Transverse colon (tissue), 4 donors: ENCODE results near the gene CSNK1D.

Experiments used
- POLR2A ChIP-seq: fragments of 450-650 bp; IDR thresholded peaks from one replicate; pipeline ENCODE4 v1.6.1; 2016; ENCODE audit warnings: antibody characterized with exemption, mild to moderate bottlenecking, moderate library complexity
- POLR2AphosphoS5 ChIP-seq, 3 donors: sonication (generic); formaldehyde crosslinking; IDR thresholded peaks; one replicate each; pipeline ENCODE4 v1.6.1; 2016; ENCODE audit warnings: antibody characterized with exemption in 3 of 3
- TF ChIP-seq, protein P1 (sequence below), 5 experiments: fragments of 200-600 bp in 3 of 5; fragments of 450-650 bp in 2 of 5; sonication (generic) in 3 of 5; IDR thresholded peaks; 1 replicate in 2 of 5; 2 replicates in 3 of 5; pipeline ENCODE4 v1.5.1; 2016 to 2017; ENCODE audit warnings: antibody characterized with exemption in 5 of 5, inconsistent platforms in 3 of 5, mild to moderate bottlenecking in 2 of 5, moderate library complexity in 1 of 5

DNA sequence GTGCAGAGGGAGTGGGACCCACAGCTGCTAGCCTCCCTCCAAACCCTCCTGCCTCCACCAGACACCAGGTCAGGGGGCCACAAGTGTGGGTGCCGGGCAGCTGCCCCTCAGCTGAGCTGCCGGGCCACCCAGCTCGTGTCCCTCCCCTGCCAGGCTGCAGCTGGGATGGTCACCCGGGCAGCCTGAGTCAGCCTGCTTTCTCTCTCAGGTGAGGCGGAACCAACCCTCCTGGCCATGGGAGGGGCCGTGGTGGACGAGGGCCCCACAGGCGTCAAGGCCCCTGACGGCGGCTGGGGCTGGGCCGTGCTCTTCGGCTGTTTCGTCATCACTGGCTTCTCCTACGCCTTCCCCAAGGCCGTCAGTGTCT, 37.7 kb downstream of the CSNK1D start:
- TF ChIP-seq, protein P1, sequence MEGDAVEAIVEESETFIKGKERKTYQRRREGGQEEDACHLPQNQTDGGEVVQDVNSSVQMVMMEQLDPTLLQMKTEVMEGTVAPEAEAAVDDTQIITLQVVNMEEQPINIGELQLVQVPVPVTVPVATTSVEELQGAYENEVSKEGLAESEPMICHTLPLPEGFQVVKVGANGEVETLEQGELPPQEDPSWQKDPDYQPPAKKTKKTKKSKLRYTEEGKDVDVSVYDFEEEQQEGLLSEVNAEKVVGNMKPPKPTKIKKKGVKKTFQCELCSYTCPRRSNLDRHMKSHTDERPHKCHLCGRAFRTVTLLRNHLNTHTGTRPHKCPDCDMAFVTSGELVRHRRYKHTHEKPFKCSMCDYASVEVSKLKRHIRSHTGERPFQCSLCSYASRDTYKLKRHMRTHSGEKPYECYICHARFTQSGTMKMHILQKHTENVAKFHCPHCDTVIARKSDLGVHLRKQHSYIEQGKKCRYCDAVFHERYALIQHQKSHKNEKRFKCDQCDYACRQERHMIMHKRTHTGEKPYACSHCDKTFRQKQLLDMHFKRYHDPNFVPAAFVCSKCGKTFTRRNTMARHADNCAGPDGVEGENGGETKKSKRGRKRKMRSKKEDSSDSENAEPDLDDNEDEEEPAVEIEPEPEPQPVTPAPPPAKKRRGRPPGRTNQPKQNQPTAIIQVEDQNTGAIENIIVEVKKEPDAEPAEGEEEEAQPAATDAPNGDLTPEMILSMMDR (IDR thresholded peaks at IDR 0.05), result no peak
- TF ChIP-seq POLR2A (no peak), POLR2AphosphoS5 (IDR thresholded peaks at IDR 0.05) (no peak)
